Measurements from ENCODE around the gene TMEM11. TPM values are rescaled to one million over a fixed set of nuclear protein-coding genes. Genes with fewer than 3 reads are reported as not detected.

The TMEM11 gene
- total and polyA plus RNA-seq, 2 of the 8 experiments (the other 6 are each of a cell fraction or from before 2014, with no cell fraction given) = 33.3 to 90.4 TPM

DNA sequence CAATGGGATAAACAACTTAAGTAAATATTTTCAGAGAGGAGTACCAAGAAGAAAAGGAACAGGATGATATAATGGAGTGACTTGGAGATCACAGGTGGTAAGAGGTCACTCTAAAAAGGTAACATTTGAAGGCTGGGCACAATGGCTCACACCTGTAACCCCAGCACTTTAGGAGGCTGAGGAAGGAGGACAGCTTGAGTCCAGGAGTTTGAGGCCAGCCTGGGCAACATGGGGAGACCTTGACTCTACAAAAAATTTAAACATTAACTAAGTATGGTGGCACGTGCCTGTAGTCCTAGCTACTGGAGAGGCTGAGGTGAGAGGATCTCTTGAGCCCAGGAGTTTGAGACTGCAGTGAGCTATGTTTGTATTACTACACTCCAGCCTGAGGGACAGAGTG lies 3.4 kb upstream of the TMEM11 start:
- no peak overlapping the region for H3K4me3 ChIP-seq (ENCODE audit: extremely low read depth in 1 of 4, insufficient read depth in 2 of 4, low read depth in 3 of 4, low read length in 4 of 4)
- POLR2A ChIA-PET (ENCODE audit: partially characterized antibody) = interaction anchor here (1.1 kb wide), 1 partner anchor 13 kb away, joined by 3 read pairs; no protein-coding TSS in a partner anchor
- H3K27ac ChIP-seq (ENCODE audit: low read depth, low read length) = no peak overlapping the region
- DNase-seq (ENCODE audit: low read depth in 1 of 2, low spot score in 2 of 2) (no peak), FAIRE-seq (no peak)
- no peak overlapping the region for H2AFZ ChIP-seq (ENCODE audit: low read length)
- H4K20me1 ChIP-seq (replicated peaks in 1 of 2; ENCODE audit: control insufficient read depth in 1 of 2, insufficient read depth in 2 of 2, low read length in 2 of 2) = peaks cover 7 to 8% of the 10 kb centered on the region in 2 experiments
- no peak overlapping the region for H3K56ac ChIP-seq (replicated peaks; ENCODE audit: insufficient read length, low read depth, low read length)
- no peak overlapping the region for H4K8ac ChIP-seq (ENCODE audit: extremely low read depth, insufficient read depth, low read length)
- peaks cover 8% of the 10 kb centered on the region for H3K23me2 ChIP-seq (ENCODE audit: low read depth, low read length)
- no peaks in the 10 kb centered on the region for H3K36me3 ChIP-seq (ENCODE audit: control insufficient read depth in 2 of 4, insufficient read depth in 4 of 4, low read length in 3 of 4)
- H4K5ac ChIP-seq (ENCODE audit: insufficient read length, low read depth, low read length) = no peak overlapping the region
- H2BK5ac ChIP-seq (ENCODE audit: low read depth, low read length) = no peak overlapping the region
- no peak overlapping the region for H3K23ac ChIP-seq (ENCODE audit: insufficient read length)
- 69% methylated on average over 1 of the region's 1 CpG; no CpG with 5 or more reads in 1 of the 2 experiments for WGBS, 2 experiments (ENCODE audit: extremely low coverage in 1 of 2, insufficient coverage in 1 of 2, insufficient read length in 1 of 2, insufficient replicate concordance in 2 of 2, low coverage in 1 of 2, low lambda C conversion rate in 2 of 2, missing lambda C conversion rate in 1 of 2)
- 0 out of 2 replicates have a peak overlapping the region, but pooled peaks have one; percentile 53 for H2BK12ac ChIP-seq (ENCODE audit: low read depth, low read length)
- TF ChIP-seq, protein P1, sequence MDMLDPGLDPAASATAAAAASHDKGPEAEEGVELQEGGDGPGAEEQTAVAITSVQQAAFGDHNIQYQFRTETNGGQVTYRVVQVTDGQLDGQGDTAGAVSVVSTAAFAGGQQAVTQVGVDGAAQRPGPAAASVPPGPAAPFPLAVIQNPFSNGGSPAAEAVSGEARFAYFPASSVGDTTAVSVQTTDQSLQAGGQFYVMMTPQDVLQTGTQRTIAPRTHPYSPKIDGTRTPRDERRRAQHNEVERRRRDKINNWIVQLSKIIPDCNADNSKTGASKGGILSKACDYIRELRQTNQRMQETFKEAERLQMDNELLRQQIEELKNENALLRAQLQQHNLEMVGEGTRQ (IDR thresholded peaks at IDR 0.05; ENCODE audit: low read length) = no peak
- TF ChIP-seq POLR2AphosphoS5 (IDR thresholded peaks at IDR 0.05; ENCODE audit: low read depth, low read length) (no peak), CTCF (IDR thresholded peaks at IDR 0.05; ENCODE audit: control extremely low read depth in 1 of 3, insufficient read depth in 1 of 3, low read depth in 1 of 3, low read length in 3 of 3) (no peak), RNF2 (IDR thresholded peaks at IDR 0.05; ENCODE audit: borderline replicate concordance, low read depth, low read length, missing control alignments, poor library complexity, severe bottlenecking) (no peak), YY1 (IDR thresholded peaks at IDR 0.05; ENCODE audit: low read depth, low read length) (no peak), KDM4A (IDR thresholded peaks at IDR 0.05; ENCODE audit: low read depth, low read length, severe bottlenecking) (no peak)
- H2AK5ac ChIP-seq (ENCODE audit: low read depth, low read length) = 0 out of 2 replicates have a peak overlapping the region, but pooled peaks have one; percentile 25
- no peaks in the 10 kb centered on the region for H3K27me3 ChIP-seq (replicated peaks in 1 of 4; ENCODE audit: control insufficient read depth in 3 of 4, extremely low read depth in 1 of 4, insufficient read depth in 3 of 4, low read length in 3 of 4)
- H3K79me1 ChIP-seq (ENCODE audit: low read depth, low read length) = no peaks in the 10 kb centered on the region
- H3K4me1 ChIP-seq (replicated peaks in 1 of 4; ENCODE audit: control insufficient read depth in 3 of 4, insufficient read depth in 4 of 4, low read length in 3 of 4) = peaks cover 0 to 14% (median 5%) of the 10 kb centered on the region in 4 experiments; a peak in 4 of 7 replicates
- H3K79me2 ChIP-seq (ENCODE audit: control insufficient read depth in 1 of 2, insufficient read depth in 2 of 2, low read length in 2 of 2) = peaks cover 11 to 15% of the 10 kb centered on the region in 2 experiments
- CTCF ChIA-PET (ENCODE audit: partially characterized antibody) = interaction anchor here (0.8 to 1.0 kb wide), 2 partner anchors 14 to 18 kb away, joined by 3 read pairs; no protein-coding TSS in a partner anchor
- H3K9me3 ChIP-seq (ENCODE audit: insufficient read depth in 2 of 2, low read depth in 1 of 2, low read length in 1 of 2) = no peaks in the 10 kb centered on the region; a peak in 1 of 4 replicates
- H3K4ac ChIP-seq (replicated peaks; ENCODE audit: insufficient read length, low read depth, low read length) = no peak overlapping the region
- H4K91ac ChIP-seq (replicated peaks; ENCODE audit: insufficient read length, low read length) = no peak overlapping the region
- no peak overlapping the region for H3K4me2 ChIP-seq (ENCODE audit: insufficient read depth in 1 of 2, low read depth in 2 of 2, low read length in 2 of 2)
- no peak overlapping the region for H3K18ac ChIP-seq (ENCODE audit: extremely low read depth, low read length)
- no peak overlapping the region for H2BK15ac ChIP-seq (ENCODE audit: low read length)
- no peak overlapping the region for H3K14ac ChIP-seq (ENCODE audit: insufficient read length)
- no peak overlapping the region for H2BK120ac ChIP-seq (replicated peaks; ENCODE audit: low read depth, low read length)
- H2BK20ac ChIP-seq (ENCODE audit: low read length) = no peak overlapping the region
- H3K9ac ChIP-seq (replicated peaks in 1 of 4; ENCODE audit: extremely low read depth in 1 of 4, low read depth in 3 of 4, low read length in 3 of 4) = no peak overlapping the region

All from H1 (cell line).